Measurements from ENCODE around the gene EHD3.

DNA sequence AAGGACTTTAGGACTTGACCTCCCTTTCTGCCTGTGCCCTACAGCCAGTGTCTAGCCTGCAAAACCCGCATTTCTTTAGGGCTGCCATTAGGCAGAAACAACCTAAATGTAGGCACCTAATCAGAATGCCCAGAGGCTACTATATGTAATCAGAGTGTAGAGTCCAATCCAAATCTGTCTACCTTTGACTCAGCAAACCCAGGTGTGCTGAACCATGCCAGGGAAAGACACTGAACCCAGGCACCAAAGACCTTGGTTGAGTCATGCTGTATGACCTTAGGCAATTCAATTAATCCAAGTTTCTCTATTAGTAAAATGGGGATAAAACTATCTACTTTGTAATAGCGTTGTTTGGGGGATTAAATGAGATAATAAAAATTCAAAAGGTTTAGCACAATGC lies 37.3 kb upstream of the EHD3 start:
- no peak for TF ChIP-seq PPARA (CRISPR knock-in tag; IDR thresholded peaks at IDR 0.05; ENCODE audit: borderline replicate concordance)
- no peak for TF ChIP-seq ZNF565 (CRISPR knock-in tag; conservative IDR thresholded peaks at IDR 0.05; ENCODE audit: low read depth)
- no peak for TF ChIP-seq GLIS3 (CRISPR knock-in tag; IDR thresholded peaks at IDR 0.05)
- TF ChIP-seq ZFP3 (CRISPR knock-in tag; IDR thresholded peaks at IDR 0.05) = no peak
- TF ChIP-seq PATZ1 (CRISPR knock-in tag; IDR thresholded peaks at IDR 0.05; ENCODE audit: borderline replicate concordance) = no peak
- no peak for TF ChIP-seq ARNTL (CRISPR knock-in tag; IDR thresholded peaks at IDR 0.05; ENCODE audit: borderline replicate concordance, low read depth)
- TF ChIP-seq, protein P1, sequence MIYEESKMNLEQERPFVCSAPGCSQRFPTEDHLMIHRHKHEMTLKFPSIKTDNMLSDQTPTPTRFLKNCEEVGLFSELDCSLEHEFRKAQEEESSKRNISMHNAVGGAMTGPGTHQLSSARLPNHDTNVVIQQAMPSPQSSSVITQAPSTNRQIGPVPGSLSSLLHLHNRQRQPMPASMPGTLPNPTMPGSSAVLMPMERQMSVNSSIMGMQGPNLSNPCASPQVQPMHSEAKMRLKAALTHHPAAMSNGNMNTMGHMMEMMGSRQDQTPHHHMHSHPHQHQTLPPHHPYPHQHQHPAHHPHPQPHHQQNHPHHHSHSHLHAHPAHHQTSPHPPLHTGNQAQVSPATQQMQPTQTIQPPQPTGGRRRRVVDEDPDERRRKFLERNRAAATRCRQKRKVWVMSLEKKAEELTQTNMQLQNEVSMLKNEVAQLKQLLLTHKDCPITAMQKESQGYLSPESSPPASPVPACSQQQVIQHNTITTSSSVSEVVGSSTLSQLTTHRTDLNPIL (CRISPR knock-in tag; IDR thresholded peaks at IDR 0.05; ENCODE audit: low read depth) = no peak
- TF ChIP-seq, protein P2, sequence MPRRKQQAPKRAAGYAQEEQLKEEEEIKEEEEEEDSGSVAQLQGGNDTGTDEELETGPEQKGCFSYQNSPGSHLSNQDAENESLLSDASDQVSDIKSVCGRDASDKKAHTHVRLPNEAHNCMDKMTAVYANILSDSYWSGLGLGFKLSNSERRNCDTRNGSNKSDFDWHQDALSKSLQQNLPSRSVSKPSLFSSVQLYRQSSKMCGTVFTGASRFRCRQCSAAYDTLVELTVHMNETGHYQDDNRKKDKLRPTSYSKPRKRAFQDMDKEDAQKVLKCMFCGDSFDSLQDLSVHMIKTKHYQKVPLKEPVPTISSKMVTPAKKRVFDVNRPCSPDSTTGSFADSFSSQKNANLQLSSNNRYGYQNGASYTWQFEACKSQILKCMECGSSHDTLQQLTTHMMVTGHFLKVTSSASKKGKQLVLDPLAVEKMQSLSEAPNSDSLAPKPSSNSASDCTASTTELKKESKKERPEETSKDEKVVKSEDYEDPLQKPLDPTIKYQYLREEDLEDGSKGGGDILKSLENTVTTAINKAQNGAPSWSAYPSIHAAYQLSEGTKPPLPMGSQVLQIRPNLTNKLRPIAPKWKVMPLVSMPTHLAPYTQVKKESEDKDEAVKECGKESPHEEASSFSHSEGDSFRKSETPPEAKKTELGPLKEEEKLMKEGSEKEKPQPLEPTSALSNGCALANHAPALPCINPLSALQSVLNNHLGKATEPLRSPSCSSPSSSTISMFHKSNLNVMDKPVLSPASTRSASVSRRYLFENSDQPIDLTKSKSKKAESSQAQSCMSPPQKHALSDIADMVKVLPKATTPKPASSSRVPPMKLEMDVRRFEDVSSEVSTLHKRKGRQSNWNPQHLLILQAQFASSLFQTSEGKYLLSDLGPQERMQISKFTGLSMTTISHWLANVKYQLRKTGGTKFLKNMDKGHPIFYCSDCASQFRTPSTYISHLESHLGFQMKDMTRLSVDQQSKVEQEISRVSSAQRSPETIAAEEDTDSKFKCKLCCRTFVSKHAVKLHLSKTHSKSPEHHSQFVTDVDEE (CRISPR knock-in tag; IDR thresholded peaks at IDR 0.05) = no peak
- no peak for TF ChIP-seq OSR1 (CRISPR knock-in tag; IDR thresholded peaks at IDR 0.05)
- TF ChIP-seq ZFP30 (CRISPR knock-in tag; IDR thresholded peaks at IDR 0.05) = no peak
- no peak for TF ChIP-seq CSDC2 (CRISPR knock-in tag; IDR thresholded peaks at IDR 0.05)
- TF ChIP-seq ESRRG (CRISPR knock-in tag; IDR thresholded peaks at IDR 0.05) = no peak
- TF ChIP-seq ZNF8 (CRISPR knock-in tag; IDR thresholded peaks at IDR 0.05) = no peak

Data from SK-N-SH treated with all-trans-retinoic acid at 6 μM for 48 hours (cell line).